Measurements from ENCODE around the gene PDSS2.

PDSS2 gene

GRCh38 chr6:107209406-107210305, 249.7 kb downstream of the PDSS2 start:
- no peaks in the 10 kb centered on the region for H3K79me2 ChIP-seq (ENCODE audit: insufficient read depth, low read length)
- no peaks in the 10 kb centered on the region for H3K9me3 ChIP-seq (ENCODE audit: insufficient read depth, low read length)
- no peaks in the 10 kb centered on the region for H3K9me2 ChIP-seq (replicated peaks; ENCODE audit: insufficient read depth, low read length)
- no peak overlapping the region for H3K4me3 ChIP-seq (ENCODE audit: insufficient read depth, low read length, poor library complexity, severe bottlenecking)
- no peak overlapping the region for H3K9ac ChIP-seq (ENCODE audit: low read length)
- H4K20me1 ChIP-seq (ENCODE audit: low read depth, low read length) = no peaks in the 10 kb centered on the region
- H3F3A ChIP-seq (ENCODE audit: insufficient read depth) = no peaks in the 10 kb centered on the region
- H3K27ac ChIP-seq (ENCODE audit: low read depth, low read length) = no peak overlapping the region
- H3K27me3 ChIP-seq (ENCODE audit: low read length) = no peaks in the 10 kb centered on the region
- no peak overlapping the region for H2AFZ ChIP-seq (ENCODE audit: low read depth, low read length, severe bottlenecking)
- H3K4me2 ChIP-seq (ENCODE audit: low read depth, low read length, poor library complexity, severe bottlenecking) = no peak overlapping the region
- TF ChIP-seq CTCF (IDR thresholded peaks at IDR 0.05; ENCODE audit: insufficient read depth, low read length, poor library complexity, severe bottlenecking) = no peak
- no peak for TF ChIP-seq EZH2phosphoT487 (conservative IDR thresholded peaks at IDR 0.05; ENCODE audit: low read length)
- no peaks in the 10 kb centered on the region for H3K36me3 ChIP-seq (ENCODE audit: low read length)

- H3K9me2 ChIP-seq (replicated peaks; ENCODE audit: insufficient read depth, low read length) = no peaks in the 10 kb centered on the region
- TF ChIP-seq EZH2phosphoT487 (conservative IDR thresholded peaks at IDR 0.05; ENCODE audit: low read length) = no peak
- TF ChIP-seq CTCF (IDR thresholded peaks at IDR 0.05; ENCODE audit: insufficient read depth, low read length, poor library complexity, severe bottlenecking) = no peak
- no peaks in the 10 kb centered on the region for H3K36me3 ChIP-seq (ENCODE audit: low read length)
- no peak overlapping the region for H3K9ac ChIP-seq (ENCODE audit: low read length)
- H3K79me2 ChIP-seq (ENCODE audit: insufficient read depth, low read length) = no peaks in the 10 kb centered on the region
- H2AFZ ChIP-seq (ENCODE audit: low read depth, low read length, severe bottlenecking) = no peak overlapping the region
- no peaks in the 10 kb centered on the region for H4K20me1 ChIP-seq (ENCODE audit: low read depth, low read length)
- H3K4me2 ChIP-seq (ENCODE audit: low read depth, low read length, poor library complexity, severe bottlenecking) = no peak overlapping the region
- H3F3A ChIP-seq (ENCODE audit: insufficient read depth) = no peaks in the 10 kb centered on the region
- H3K27me3 ChIP-seq (ENCODE audit: low read length) = no peaks in the 10 kb centered on the region
- no peak overlapping the region for H3K27ac ChIP-seq (ENCODE audit: low read depth, low read length)
- H3K9me3 ChIP-seq (ENCODE audit: insufficient read depth, low read length) = no peaks in the 10 kb centered on the region
- no peak overlapping the region for H3K4me3 ChIP-seq (ENCODE audit: insufficient read depth, low read length, poor library complexity, severe bottlenecking)
Measured at GRCh38 chr6:107207251-107207873, 252.0 kb downstream of the PDSS2 start.

- no peaks in the 10 kb centered on the region for H3K79me2 ChIP-seq (ENCODE audit: insufficient read depth, low read length)
- H3K9me3 ChIP-seq (ENCODE audit: insufficient read depth, low read length) = no peaks in the 10 kb centered on the region
- no peaks in the 10 kb centered on the region for H3K36me3 ChIP-seq (ENCODE audit: low read length)
- H3K4me2 ChIP-seq (ENCODE audit: low read depth, low read length, poor library complexity, severe bottlenecking) = no peak overlapping the region
- no peaks in the 10 kb centered on the region for H4K20me1 ChIP-seq (ENCODE audit: low read depth, low read length)
- H2AFZ ChIP-seq (ENCODE audit: low read depth, low read length, severe bottlenecking) = no peak overlapping the region
- no peak overlapping the region for H3K27ac ChIP-seq (ENCODE audit: low read depth, low read length)
- no peak overlapping the region for H3K9ac ChIP-seq (ENCODE audit: low read length)
- no peak for TF ChIP-seq EZH2phosphoT487 (conservative IDR thresholded peaks at IDR 0.05; ENCODE audit: low read length)
- TF ChIP-seq CTCF (IDR thresholded peaks at IDR 0.05; ENCODE audit: insufficient read depth, low read length, poor library complexity, severe bottlenecking) = no peak
- H3K9me2 ChIP-seq (replicated peaks; ENCODE audit: insufficient read depth, low read length) = no peaks in the 10 kb centered on the region
- no peak overlapping the region for H3K4me3 ChIP-seq (ENCODE audit: insufficient read depth, low read length, poor library complexity, severe bottlenecking)
- H3F3A ChIP-seq (ENCODE audit: insufficient read depth) = no peaks in the 10 kb centered on the region
- H3K27me3 ChIP-seq (ENCODE audit: low read length) = no peaks in the 10 kb centered on the region
Measured at GRCh38 chr6:107205058-107205998, 254.0 kb downstream of the PDSS2 start.

Data from SU-DHL-6 (cell line).